Measurements from ENCODE around the gene TMEM131.

DNA sequence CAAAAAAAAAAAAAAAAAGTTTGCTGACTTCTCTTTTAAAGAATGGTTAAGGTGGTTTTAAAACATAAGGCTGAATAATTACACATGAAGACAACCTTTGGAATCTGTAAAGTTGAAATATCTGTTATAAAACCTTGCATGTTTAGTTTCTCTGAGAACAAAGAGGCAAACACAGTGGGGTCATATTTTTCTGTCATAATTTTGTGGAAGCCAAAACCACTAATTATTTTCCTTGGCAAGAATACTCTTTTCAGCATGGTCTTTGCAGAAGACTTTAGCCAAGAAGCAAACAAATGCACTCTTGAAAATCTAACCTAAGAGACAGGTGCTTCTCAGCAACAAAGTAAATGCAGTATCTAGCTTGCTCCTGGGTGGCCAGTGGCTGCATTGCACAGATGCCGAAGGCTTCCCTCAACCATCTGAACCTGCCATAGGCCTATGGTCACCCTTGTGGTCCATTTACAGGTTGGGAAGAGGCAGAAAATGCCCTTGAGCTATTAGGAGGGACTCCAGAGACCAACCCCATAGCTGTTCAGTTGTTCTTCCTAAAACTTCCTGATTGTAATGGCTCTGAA, 237.5 kb downstream of the TMEM131 start:
- TF ChIP-seq CTCF (IDR thresholded peaks at IDR 0.05), result no peak
- no peak for TF ChIP-seq POLR2A (IDR thresholded peaks at IDR 0.05)
